OCI-LY3 (cell line): ENCODE data around the gene GDF3.

Source experiments
- CTCF ChIP-seq: fragments of 200-600, 300-600 bp; sonication (generic); IDR thresholded peaks from 2 replicates; pipeline ENCODE4 v1.5.1; 2014; ENCODE audit warnings: antibody characterized with exemption, low read length, low read depth
- EZH2phosphoT487 ChIP-seq: fragments of 200-600 bp; shearing (Covaris generic); IDR thresholded peaks from 2 replicates; pipeline ENCODE4 v1.6.1; 2018; ENCODE audit warnings: antibody characterized with exemption, mixed run types, low read depth

- no peak for TF ChIP-seq CTCF
- no peak for TF ChIP-seq EZH2phosphoT487
These were observed 14.0 kb downstream of the GDF3 start for GRCh38 chr12:7681535-7681934.
